Cardiac muscle cell (in vitro differentiated cells and primary cell): ENCODE measurements around the gene EEIG1. TPM values are rescaled to one million over a fixed set of nuclear protein-coding genes. Genes with fewer than 3 reads are reported as not detected.
A peak's percentile ranks its signal among the peaks of the same experiment; 100 is the strongest.

Experiments
- DNase-seq, 2 donors: peaks; one replicate each; pipeline versions ENCODE4 v3.0.0 to v3.0.0-alpha.2; 2010 to 2017; ENCODE audit warnings: low read depth in 1 of 2, low spot score in 1 of 2
- H3K27ac ChIP-seq: fragments of 200-600 bp; sonication (generic); 2 replicates; pipeline ENCODE4 v1.5.1; 2016
- H3K27me3 ChIP-seq: fragments of 200-600 bp; sonication (generic); 2 replicates; pipeline ENCODE4 v1.6.0; 2016; ENCODE audit warnings: control low read depth
- H3K36me3 ChIP-seq: fragments of 200-600 bp; sonication (generic); 2 replicates; pipeline ENCODE4 v1.5.1; 2016; ENCODE audit warnings: control low read depth
- H3K4me1 ChIP-seq: fragments of 200-600 bp; sonication (generic); 2 replicates; pipeline ENCODE4 v1.8.1; 2017; ENCODE audit warnings: low read depth, mild to moderate bottlenecking, mixed run types
- H3K4me3 ChIP-seq: fragments of 200-600 bp; sonication (generic); 2 replicates; pipeline ENCODE4 v1.5.1; 2016; ENCODE audit warnings: mild to moderate bottlenecking
- H3K9me3 ChIP-seq: fragments of 200-600 bp; sonication (generic); 2 replicates; pipeline ENCODE4 v1.5.1; 2017; ENCODE audit warnings: low read depth, mild to moderate bottlenecking, control low read depth
- polyA plus RNA-seq: library from polyadenylated mRNA; unstranded; fragments of >200 nt; fragmentation: Nextera tagmentation; extraction: Ambion mirVana; gene quantifications from 2 replicates; pipeline ENCODE4 v1.2.1, GENCODE V29; 2016
- total RNA-seq: library from RNA; depleted of rRNA; stranded (reverse); fragments of >200 nt; gene quantifications from 2 replicates; pipeline ENCODE4 v1.2.3, GENCODE V29; 2016
- TF ChIP-seq, protein P1 (sequence below): IDR thresholded peaks from 2 replicates; pipeline ENCODE4 v1.5.1; 2012; ENCODE audit warnings: low read depth, mild to moderate bottlenecking, low read length

EEIG1 gene
- total and polyA plus RNA-seq, 2 experiments from 2014 or later, result 25.6 to 26.6 TPM

DNA sequence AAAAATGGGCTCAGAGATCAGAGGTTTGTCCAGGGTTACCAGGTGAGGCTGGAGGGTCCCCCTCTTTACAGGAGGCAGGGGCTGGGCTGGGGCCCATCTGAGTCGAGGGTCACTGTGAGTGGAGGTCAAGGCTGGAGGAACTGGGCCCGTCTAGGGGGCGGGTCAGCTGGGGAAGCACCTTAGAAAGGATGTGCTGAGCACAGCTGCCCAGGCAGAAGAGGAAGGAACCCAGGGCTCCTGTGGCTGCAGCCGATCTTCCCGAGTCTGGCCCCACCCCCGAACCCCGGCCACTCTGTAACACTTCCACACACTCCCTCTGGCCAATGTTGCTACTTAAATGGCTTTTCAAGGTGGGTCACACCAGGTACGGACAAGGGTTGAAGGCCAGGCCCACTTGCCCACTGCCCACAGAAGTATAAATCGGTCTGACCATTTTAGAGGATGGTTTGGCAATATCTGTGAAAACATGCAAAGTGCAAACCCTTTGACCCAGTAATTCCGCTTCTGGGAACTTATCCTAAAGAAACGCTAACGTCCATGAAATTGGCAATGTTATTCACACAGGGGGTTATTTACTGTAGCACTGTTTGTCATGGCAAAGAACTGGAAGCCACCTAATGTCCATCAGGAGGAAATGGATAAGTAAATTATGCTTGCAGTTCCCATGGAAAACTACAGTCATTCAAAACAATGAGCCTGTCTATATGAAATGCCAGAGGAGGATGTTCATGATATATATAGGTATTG is 30.5 kb upstream of the EEIG1 start:
- DNase-seq, result peak in 1 of 2 donors; percentile 20

DNA sequence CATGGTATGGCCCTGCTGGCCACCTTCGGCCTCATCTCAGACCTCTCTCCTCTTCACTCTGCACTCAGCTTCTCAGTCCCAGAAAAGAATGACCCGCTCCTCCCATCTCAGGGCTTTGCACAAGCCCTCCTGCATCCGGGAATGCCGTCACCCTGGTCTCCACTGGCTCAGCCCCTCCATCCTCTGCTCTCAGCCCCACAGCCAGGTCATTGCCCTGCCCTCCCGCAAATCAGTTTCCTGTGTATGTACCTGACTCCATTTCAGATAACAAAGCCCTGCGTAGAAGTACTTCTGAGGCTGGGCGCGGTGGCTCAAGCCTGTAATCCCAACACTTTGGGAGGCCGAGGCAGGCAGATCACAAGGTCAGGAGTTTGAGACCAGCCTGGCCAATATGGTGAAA is 28.9 kb upstream of the EEIG1 start:
- H3K27ac ChIP-seq, result no peak overlapping the region
- H3K4me3 ChIP-seq, result no peak overlapping the region
- H3K36me3 ChIP-seq, result no peaks in the 10 kb centered on the region
- no peaks in the 10 kb centered on the region for H3K9me3 ChIP-seq
- H3K27me3 ChIP-seq, result no peaks in the 10 kb centered on the region
- TF ChIP-seq, protein P1, sequence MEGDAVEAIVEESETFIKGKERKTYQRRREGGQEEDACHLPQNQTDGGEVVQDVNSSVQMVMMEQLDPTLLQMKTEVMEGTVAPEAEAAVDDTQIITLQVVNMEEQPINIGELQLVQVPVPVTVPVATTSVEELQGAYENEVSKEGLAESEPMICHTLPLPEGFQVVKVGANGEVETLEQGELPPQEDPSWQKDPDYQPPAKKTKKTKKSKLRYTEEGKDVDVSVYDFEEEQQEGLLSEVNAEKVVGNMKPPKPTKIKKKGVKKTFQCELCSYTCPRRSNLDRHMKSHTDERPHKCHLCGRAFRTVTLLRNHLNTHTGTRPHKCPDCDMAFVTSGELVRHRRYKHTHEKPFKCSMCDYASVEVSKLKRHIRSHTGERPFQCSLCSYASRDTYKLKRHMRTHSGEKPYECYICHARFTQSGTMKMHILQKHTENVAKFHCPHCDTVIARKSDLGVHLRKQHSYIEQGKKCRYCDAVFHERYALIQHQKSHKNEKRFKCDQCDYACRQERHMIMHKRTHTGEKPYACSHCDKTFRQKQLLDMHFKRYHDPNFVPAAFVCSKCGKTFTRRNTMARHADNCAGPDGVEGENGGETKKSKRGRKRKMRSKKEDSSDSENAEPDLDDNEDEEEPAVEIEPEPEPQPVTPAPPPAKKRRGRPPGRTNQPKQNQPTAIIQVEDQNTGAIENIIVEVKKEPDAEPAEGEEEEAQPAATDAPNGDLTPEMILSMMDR, result no peak
- H3K4me1 ChIP-seq, result peaks cover 5% of the 10 kb centered on the region
- DNase-seq, result no peak

More for the DNA sequence above, 30.5 kb upstream of the EEIG1 start:
- no peaks in the 10 kb centered on the region for H3K27me3 ChIP-seq
- TF ChIP-seq, protein P1, result no peak
- H3K4me1 ChIP-seq, result peaks cover 5% of the 10 kb centered on the region
- H3K9me3 ChIP-seq, result no peaks in the 10 kb centered on the region
- H3K4me3 ChIP-seq, result no peak overlapping the region
- no peaks in the 10 kb centered on the region for H3K36me3 ChIP-seq
- H3K27ac ChIP-seq, result no peak overlapping the region

DNA sequence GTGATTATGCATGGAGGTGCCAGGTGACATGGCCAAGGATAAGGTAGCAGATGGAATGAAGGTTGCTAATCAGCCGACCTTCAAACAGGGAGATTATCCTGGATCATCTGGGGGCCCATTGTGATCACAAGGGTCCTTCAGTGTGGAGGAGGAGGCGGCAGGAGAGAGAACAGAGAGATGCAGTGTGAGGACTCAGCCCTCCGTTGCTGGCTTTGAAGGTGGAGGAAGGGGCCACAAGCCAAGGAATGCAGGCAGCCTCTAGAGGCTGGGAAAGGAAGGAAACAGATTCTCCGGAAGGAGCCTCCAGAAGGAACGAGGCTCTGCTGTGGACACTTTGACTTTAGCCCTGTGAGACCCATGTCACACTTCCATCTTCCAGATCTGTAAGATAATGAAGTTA is 27.4 kb upstream of the EEIG1 start:
- no peak for DNase-seq
- H3K36me3 ChIP-seq, result no peaks in the 10 kb centered on the region
- H3K4me1 ChIP-seq, result peaks cover 5% of the 10 kb centered on the region
- TF ChIP-seq, protein P1, result no peak
- no peaks in the 10 kb centered on the region for H3K9me3 ChIP-seq
- no peak overlapping the region for H3K4me3 ChIP-seq
- no peaks in the 10 kb centered on the region for H3K27me3 ChIP-seq
- peak overlapping the region; percentile 60 for H3K27ac ChIP-seq

DNA sequence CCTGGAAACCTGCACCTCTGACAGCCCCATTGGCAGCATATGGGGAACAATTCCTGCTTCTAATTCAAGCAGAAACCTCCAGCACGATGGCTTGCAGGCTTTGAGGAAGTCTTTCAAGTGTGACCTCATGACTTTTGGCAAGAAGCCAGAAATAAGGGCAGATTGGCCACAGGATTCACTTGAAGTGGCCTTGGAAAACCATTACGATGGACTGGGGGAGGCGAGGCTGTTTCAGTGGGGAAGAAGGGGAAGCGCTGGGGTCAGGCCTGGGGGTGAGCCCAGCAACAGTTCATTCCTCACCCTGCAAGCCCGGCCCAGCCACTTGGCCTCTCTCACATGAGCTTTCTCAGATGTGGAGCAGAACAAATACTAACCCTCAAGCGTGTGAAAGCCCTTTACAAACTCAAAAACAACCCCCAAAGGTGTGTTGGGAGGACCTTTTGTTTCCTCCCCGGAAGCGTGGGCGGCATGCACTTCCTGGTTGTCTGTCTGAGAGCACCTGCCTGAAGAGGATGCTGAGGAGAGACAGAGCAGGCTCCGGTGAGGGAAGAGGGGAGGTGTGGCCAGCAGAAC is 26.9 kb upstream of the EEIG1 start:
- no peaks in the 10 kb centered on the region for H3K36me3 ChIP-seq
- TF ChIP-seq, protein P1, result no peak

DNA sequence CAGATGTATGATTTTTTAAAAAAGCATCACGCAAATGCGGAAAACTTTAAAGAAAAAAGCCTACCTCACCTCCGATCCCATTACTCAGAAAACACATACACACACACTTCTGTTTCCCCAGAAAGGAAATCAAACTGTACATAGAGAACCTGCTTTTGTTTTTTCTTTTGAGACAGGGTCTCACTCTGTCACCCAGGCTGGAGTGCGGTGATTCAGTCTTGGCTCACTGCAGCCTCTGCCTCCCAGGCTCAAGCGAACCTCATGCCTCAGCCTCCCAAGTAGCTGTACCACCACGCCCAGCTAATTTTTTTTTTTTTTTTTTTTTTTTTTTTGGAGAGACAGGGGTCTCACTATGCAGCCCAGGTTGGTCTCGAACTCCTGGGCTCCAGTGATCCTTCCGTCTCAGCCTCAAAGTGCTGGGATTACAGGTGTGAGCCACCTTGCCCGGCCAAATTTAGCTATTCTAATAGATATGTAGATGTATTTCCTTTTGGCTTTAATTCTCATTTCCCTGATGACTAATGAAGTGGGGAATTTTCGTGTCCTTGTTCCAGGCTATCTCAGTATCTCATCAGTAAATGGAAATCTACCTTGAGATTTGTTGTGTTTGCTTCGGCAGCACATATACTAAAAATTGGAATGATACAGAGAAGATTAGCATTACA is 25.7 kb upstream of the EEIG1 start:
- Histone ChIP-seq H3K4me1 (peaks cover 11% of the 10 kb centered on the region), H3K4me3 (no peak overlapping the region), H3K27ac (no peak overlapping the region), H3K9me3 (no peaks in the 10 kb centered on the region), H3K36me3 (no peaks in the 10 kb centered on the region), H3K27me3 (no peaks in the 10 kb centered on the region)
- TF ChIP-seq, protein P1, result no peak
- DNase-seq, result no peak

More for the DNA sequence above, 26.9 kb upstream of the EEIG1 start:
- peak; percentile 68 to 75 for DNase-seq
- Histone ChIP-seq H3K4me1 (peaks cover 5% of the 10 kb centered on the region), H3K4me3 (no peak overlapping the region), H3K27me3 (no peaks in the 10 kb centered on the region), H3K27ac (peak overlapping the region; percentile 60), H3K9me3 (no peaks in the 10 kb centered on the region)
